Ascending aorta (tissue), 2 donors: ENCODE measurements around the gene RPL37. TPM values are rescaled to one million over a fixed set of nuclear protein-coding genes. Genes with fewer than 3 reads are reported as not detected.
"Not testable (repeated sequence)": the region's sequence is repeated elsewhere in the genome, so short reads cannot be mapped to it uniquely, and the experiment has no call there.

Source experiments
- DNase-seq, 2 donors: peaks; one replicate each; pipeline ENCODE4 v3.0.0-alpha.2; 2019; ENCODE audit warnings: low spot score in 2 of 2
- H3K27ac ChIP-seq, 2 donors: fragments of 200-600 bp; sonication (generic); one replicate each; pipeline ENCODE4 v1.5.1; 2016 to 2017; ENCODE audit warnings: mild to moderate bottlenecking in 1 of 2
- H3K27me3 ChIP-seq: fragments of 200-600 bp; sonication (generic); one replicate; pipeline ENCODE4 v1.5.1; 2017
- H3K36me3 ChIP-seq, 2 donors: fragments of 200-600 bp; sonication (generic); one replicate each; pipeline ENCODE4 v1.5.1; 2016
- H3K4me1 ChIP-seq, 2 donors: fragments of 200-600 bp; sonication (generic); one replicate each; pipeline ENCODE4 v1.5.1; 2016 to 2017; ENCODE audit warnings: mild to moderate bottlenecking in 1 of 2
- H3K4me3 ChIP-seq, 2 donors: fragments of 200-600 bp; sonication (generic); one replicate each; pipeline ENCODE4 v1.5.1; 2016 to 2017; ENCODE audit warnings: mild to moderate bottlenecking in 1 of 2
- H3K9me3 ChIP-seq, 2 donors: fragments of 200-600 bp; sonication (generic); one replicate each; pipeline ENCODE4 v1.5.1; 2016
- CTCF ChIP-seq, 3 experiments: fragments of 200-600 bp in 2 of 3; fragments of 450-650 bp in 1 of 3; sonication (generic) in 2 of 3; IDR thresholded peaks; one replicate each; pipeline ENCODE4 v1.5.1; 2016 to 2019; ENCODE audit warnings: antibody characterized with exemption in 3 of 3, mild to moderate bottlenecking in 1 of 3, moderate library complexity in 1 of 3
- intact Hi-C: fragments of 100-400 bp; cut with DNase I; formaldehyde crosslinking; loops from one replicate; pipeline ENCODE4 v1.15.1; 2023
- total RNA-seq: library from RNA; depleted of rRNA; stranded (reverse); fragments of >200 nt; gene quantifications from one replicate; pipeline ENCODE4 v1.1.0, GENCODE V29; 2016

Gene RPL37
- total RNA-seq, 1 donor from 2014 or later = 22.1 TPM

GRCh38 chr5:40875958-40876357, 40.9 kb upstream of the RPL37 start:
- H3K4me1 ChIP-seq = no peaks in the 10 kb centered on the region
- no peaks in the 10 kb centered on the region for H3K36me3 ChIP-seq
- H3K9me3 ChIP-seq = no peaks in the 10 kb centered on the region
- intact Hi-C loops = loop anchor here (5.0 kb wide), 1 partner anchor 34 kb away; the partner anchor contains the start of gene CARD6
- no peak overlapping the region for H3K27ac ChIP-seq
- DNase-seq = no peak
- no peaks in the 10 kb centered on the region for H3K27me3 ChIP-seq
- no peak for TF ChIP-seq CTCF (IDR thresholded peaks at IDR 0.05)
- H3K4me3 ChIP-seq = no peak overlapping the region

- DNase-seq = no peak
- Histone ChIP-seq H3K27me3 (no peaks in the 10 kb centered on the region), H3K36me3 (no peaks in the 10 kb centered on the region), H3K9me3 (no peaks in the 10 kb centered on the region), H3K27ac (no peak overlapping the region), H3K4me3 (no peak overlapping the region), H3K4me1 (no peaks in the 10 kb centered on the region)
- no peak for TF ChIP-seq CTCF (IDR thresholded peaks at IDR 0.05)
- intact Hi-C loops = no loop called here
Observed at GRCh38 chr5:40873286-40873880, 38.4 kb upstream of the RPL37 start.

- H3K27ac ChIP-seq, H3K27me3 ChIP-seq, DNase-seq, H3K4me1 ChIP-seq, H3K36me3 ChIP-seq, H3K9me3 ChIP-seq, intact Hi-C loops, H3K4me3 ChIP-seq: not testable (repeated sequence)
Observed at GRCh38 chr5:40872253-40872652, 37.2 kb upstream of the RPL37 start.

- no peak for TF ChIP-seq CTCF (IDR thresholded peaks at IDR 0.05)
Observed at GRCh38 chr5:40871177-40871576, 36.2 kb upstream of the RPL37 start.

GRCh38 chr5:40869384-40869783, 34.4 kb upstream of the RPL37 start:
- no peaks in the 10 kb centered on the region for H3K4me1 ChIP-seq
- H3K27me3 ChIP-seq = no peaks in the 10 kb centered on the region
- no peaks in the 10 kb centered on the region for H3K36me3 ChIP-seq
- H3K27ac ChIP-seq = no peak overlapping the region
- H3K9me3 ChIP-seq = no peaks in the 10 kb centered on the region
- DNase-seq = no peak
- no peak for TF ChIP-seq CTCF (IDR thresholded peaks at IDR 0.05)
- no peak overlapping the region for H3K4me3 ChIP-seq
- intact Hi-C loops = no loop called here

More at GRCh38 chr5:40871177-40871576, 36.2 kb upstream of the RPL37 start:
- H3K27ac ChIP-seq = no peak overlapping the region
- H3K9me3 ChIP-seq = no peaks in the 10 kb centered on the region
- no peaks in the 10 kb centered on the region for H3K36me3 ChIP-seq
- H3K27me3 ChIP-seq = no peaks in the 10 kb centered on the region
- DNase-seq = no peak
- no peaks in the 10 kb centered on the region for H3K4me1 ChIP-seq
- no peak overlapping the region for H3K4me3 ChIP-seq
- intact Hi-C loops = no loop called here

- TF ChIP-seq CTCF (IDR thresholded peaks at IDR 0.05) = no peak
- intact Hi-C loops = no loop called here
- H3K4me3 ChIP-seq = no peak overlapping the region
- H3K4me1 ChIP-seq = no peaks in the 10 kb centered on the region
- H3K27ac ChIP-seq = no peak overlapping the region
- H3K9me3 ChIP-seq = no peaks in the 10 kb centered on the region
- no peaks in the 10 kb centered on the region for H3K36me3 ChIP-seq
- no peak for DNase-seq
- no peaks in the 10 kb centered on the region for H3K27me3 ChIP-seq
Observed at GRCh38 chr5:40866844-40867243, 31.8 kb upstream of the RPL37 start.

GRCh38 chr5:40865004-40865403, 30.0 kb upstream of the RPL37 start:
- H3K4me1 ChIP-seq, DNase-seq, intact Hi-C loops, H3K27me3 ChIP-seq, H3K4me3 ChIP-seq, H3K27ac ChIP-seq, H3K36me3 ChIP-seq, H3K9me3 ChIP-seq: not testable (repeated sequence)
